Glutamatergic neuron (in vitro differentiated cells): ENCODE results near the gene PUS3. TPM values are rescaled to one million over a fixed set of nuclear protein-coding genes. Genes with fewer than 3 reads are reported as not detected.
A peak's percentile ranks its signal among the peaks of the same experiment; 100 is the strongest.

Experiments
- DNase-seq: peaks from one replicate; pipeline ENCODE4 v3.0.0; 2022
- H3K27ac Mint-ChIP-seq: one replicate; pipeline ENCODE4 v1.8.0; 2020; ENCODE audit warnings: mild to moderate bottlenecking, mixed read lengths, inconsistent platforms; ENCODE audit not compliant: unreplicated experiment
- H3K27me3 Mint-ChIP-seq: one replicate; pipeline ENCODE4 v1.8.0; 2020; ENCODE audit warnings: mild to moderate bottlenecking, moderate library complexity, mixed read lengths, inconsistent platforms; ENCODE audit not compliant: unreplicated experiment
- H3K36me3 Mint-ChIP-seq: one replicate; pipeline ENCODE4 v1.8.0; 2020; ENCODE audit warnings: mild to moderate bottlenecking, mixed read lengths, inconsistent platforms; ENCODE audit not compliant: unreplicated experiment
- H3K4me1 Mint-ChIP-seq: one replicate; pipeline ENCODE4 v1.8.0; 2020; ENCODE audit warnings: mild to moderate bottlenecking, low read depth, mixed read lengths, inconsistent platforms; ENCODE audit not compliant: unreplicated experiment
- H3K4me3 Mint-ChIP-seq: one replicate; pipeline ENCODE4 v1.8.0; 2020; ENCODE audit warnings: mild to moderate bottlenecking, mixed read lengths, inconsistent platforms; ENCODE audit not compliant: unreplicated experiment
- H3K9me3 Mint-ChIP-seq: one replicate; pipeline ENCODE4 v1.8.0; 2020; ENCODE audit warnings: mild to moderate bottlenecking, moderate library complexity, mixed read lengths, inconsistent platforms; ENCODE audit not compliant: unreplicated experiment
- total RNA-seq: library from RNA; stranded (reverse); fragmentation: NEBNext Ultra II Directional; extraction: Animal tissue kit (Norgen Biotek cat#: 25700); gene quantifications from one replicate; pipeline ENCODE4 v1.2.1, GENCODE V29; 2021; ENCODE audit not compliant: unreplicated experiment
- TF ChIP-seq, protein P1 (sequence below): fragments of 200-600 bp; sonication (generic); IDR thresholded peaks from one replicate; pipeline ENCODE4 v1.5.0; 2021; ENCODE audit not compliant: partially characterized antibody, unreplicated experiment

Gene PUS3
- total RNA-seq, 1 donor from 2014 or later = 12.6 TPM

DNA sequence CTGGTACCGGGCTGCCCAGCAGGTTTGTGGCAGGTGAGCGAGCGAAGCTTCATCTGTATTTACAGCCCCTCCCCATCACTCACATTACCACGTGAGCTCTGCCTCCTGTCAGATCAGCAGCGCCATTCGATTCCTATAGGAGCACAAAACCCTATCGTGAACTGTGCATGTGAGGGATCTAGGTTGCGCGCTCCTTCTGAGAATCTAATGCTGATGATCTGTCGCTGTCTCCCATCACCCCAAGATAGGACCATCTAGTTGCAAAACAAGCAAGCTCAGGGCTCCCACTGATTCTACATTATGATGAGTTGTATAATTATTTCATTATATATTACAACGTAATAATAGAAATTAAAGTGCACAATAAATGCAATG lies 27.1 kb upstream of the PUS3 start:
- H3K27me3 Mint-ChIP-seq = no peaks in the 10 kb centered on the region
- H3K36me3 Mint-ChIP-seq = no peaks in the 10 kb centered on the region
- DNase-seq = no peak
- peaks cover 15% of the 10 kb centered on the region for H3K4me1 Mint-ChIP-seq
- H3K9me3 Mint-ChIP-seq = no peaks in the 10 kb centered on the region
- TF ChIP-seq, protein P1, sequence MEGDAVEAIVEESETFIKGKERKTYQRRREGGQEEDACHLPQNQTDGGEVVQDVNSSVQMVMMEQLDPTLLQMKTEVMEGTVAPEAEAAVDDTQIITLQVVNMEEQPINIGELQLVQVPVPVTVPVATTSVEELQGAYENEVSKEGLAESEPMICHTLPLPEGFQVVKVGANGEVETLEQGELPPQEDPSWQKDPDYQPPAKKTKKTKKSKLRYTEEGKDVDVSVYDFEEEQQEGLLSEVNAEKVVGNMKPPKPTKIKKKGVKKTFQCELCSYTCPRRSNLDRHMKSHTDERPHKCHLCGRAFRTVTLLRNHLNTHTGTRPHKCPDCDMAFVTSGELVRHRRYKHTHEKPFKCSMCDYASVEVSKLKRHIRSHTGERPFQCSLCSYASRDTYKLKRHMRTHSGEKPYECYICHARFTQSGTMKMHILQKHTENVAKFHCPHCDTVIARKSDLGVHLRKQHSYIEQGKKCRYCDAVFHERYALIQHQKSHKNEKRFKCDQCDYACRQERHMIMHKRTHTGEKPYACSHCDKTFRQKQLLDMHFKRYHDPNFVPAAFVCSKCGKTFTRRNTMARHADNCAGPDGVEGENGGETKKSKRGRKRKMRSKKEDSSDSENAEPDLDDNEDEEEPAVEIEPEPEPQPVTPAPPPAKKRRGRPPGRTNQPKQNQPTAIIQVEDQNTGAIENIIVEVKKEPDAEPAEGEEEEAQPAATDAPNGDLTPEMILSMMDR = no peak
- no peak overlapping the region for H3K27ac Mint-ChIP-seq
- H3K4me3 Mint-ChIP-seq = no peak overlapping the region

DNA sequence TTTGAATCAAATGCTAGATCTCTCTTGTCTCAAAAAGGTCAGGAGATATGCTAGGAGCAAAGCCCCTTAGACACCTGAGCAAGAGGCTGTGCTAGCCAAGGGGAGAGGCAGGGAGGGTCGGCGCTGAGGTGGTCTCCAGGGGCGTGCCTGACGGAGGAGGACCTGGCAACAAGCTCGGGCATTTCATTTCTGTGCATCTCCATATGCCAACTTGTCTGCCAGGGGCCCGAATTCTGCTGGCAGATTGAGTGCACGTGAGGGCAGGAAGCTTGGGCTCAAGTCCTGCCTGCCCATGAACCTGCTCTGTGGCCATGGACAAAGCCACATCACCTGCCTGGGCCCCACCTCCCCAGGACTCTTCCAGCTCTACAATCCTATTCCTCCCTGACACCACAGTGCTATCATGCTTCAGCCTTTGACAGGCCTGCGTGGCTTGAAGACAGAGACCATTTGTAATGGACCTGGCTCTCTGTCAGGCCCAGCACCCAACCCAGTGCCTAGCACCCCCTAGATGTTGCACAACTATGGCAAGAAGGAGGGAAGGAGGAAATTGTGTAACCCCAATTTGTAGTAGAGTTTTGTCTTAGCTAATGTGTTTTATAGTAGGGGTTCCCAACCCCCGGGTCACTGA lies 26.6 kb upstream of the PUS3 start:
- no peak overlapping the region for H3K27ac Mint-ChIP-seq

GRCh38 chr11:125926682-125927081 lies 23.7 kb upstream of the PUS3 start:
- no peak for DNase-seq
- TF ChIP-seq, protein P1 = no peak
- Mint-ChIP-seq H3K9me3 (no peaks in the 10 kb centered on the region), H3K27ac (no peak overlapping the region), H3K4me1 (peaks cover 31% of the 10 kb centered on the region), H3K4me3 (no peak overlapping the region), H3K27me3 (no peaks in the 10 kb centered on the region), H3K36me3 (no peaks in the 10 kb centered on the region)

More for the DNA sequence above, 26.6 kb upstream of the PUS3 start:
- Mint-ChIP-seq H3K4me1 (peaks cover 19% of the 10 kb centered on the region), H3K9me3 (no peaks in the 10 kb centered on the region), H3K4me3 (no peak overlapping the region), H3K36me3 (no peaks in the 10 kb centered on the region), H3K27me3 (no peaks in the 10 kb centered on the region)
- DNase-seq = no peak
- TF ChIP-seq, protein P1 = no peak

DNA sequence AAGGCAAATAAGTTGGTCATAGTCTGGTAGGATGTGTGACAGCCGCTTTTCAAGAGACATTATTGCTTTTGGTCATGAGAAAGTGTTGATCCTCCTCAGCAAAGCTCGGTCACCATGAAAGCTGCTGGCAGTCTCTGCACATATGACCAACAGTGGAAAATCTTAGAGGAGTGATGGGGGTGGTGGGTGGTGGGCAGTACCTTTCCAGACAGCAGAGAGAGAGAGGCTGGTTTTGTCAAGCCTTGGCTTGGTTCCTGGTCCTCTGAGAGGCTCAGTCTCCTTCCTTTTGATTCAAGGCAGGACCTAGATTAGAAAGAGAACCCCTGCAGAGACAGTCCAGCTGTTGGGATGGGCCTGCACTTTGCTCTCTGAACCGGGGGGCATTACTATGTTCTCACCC lies 22.8 kb upstream of the PUS3 start:
- no peaks in the 10 kb centered on the region for H3K36me3 Mint-ChIP-seq
- TF ChIP-seq, protein P1 = no peak
- peaks cover 31% of the 10 kb centered on the region for H3K4me1 Mint-ChIP-seq
- H3K27ac Mint-ChIP-seq = peak overlapping the region; percentile 6
- H3K9me3 Mint-ChIP-seq = no peaks in the 10 kb centered on the region
- H3K27me3 Mint-ChIP-seq = no peaks in the 10 kb centered on the region
- DNase-seq = no peak
- H3K4me3 Mint-ChIP-seq = peak overlapping the region; percentile 19

- Mint-ChIP-seq H3K9me3 (no peaks in the 10 kb centered on the region), H3K27me3 (no peaks in the 10 kb centered on the region), H3K4me1 (peaks cover 31% of the 10 kb centered on the region), H3K4me3 (no peak overlapping the region), H3K36me3 (no peaks in the 10 kb centered on the region), H3K27ac (peak overlapping the region; percentile 6)
- DNase-seq = no peak
- TF ChIP-seq, protein P1 = no peak
These were observed 22.3 kb upstream of the PUS3 start for GRCh38 chr11:125925247-125925740.
